GM21360 (cell line): ENCODE measurements around the gene TXN.
"Not testable (repeated sequence)": the region's sequence is repeated elsewhere in the genome, so short reads cannot be mapped to it uniquely, and the experiment has no call there.

Experiments
- ATAC-seq: cut with Tn5 transposase; IDR thresholded peaks from one replicate; pipeline ENCODE4 v1.9.1; 2021; ENCODE audit warnings: mild to moderate bottlenecking, moderate library complexity; ENCODE audit not compliant: unreplicated experiment

TXN gene

DNA sequence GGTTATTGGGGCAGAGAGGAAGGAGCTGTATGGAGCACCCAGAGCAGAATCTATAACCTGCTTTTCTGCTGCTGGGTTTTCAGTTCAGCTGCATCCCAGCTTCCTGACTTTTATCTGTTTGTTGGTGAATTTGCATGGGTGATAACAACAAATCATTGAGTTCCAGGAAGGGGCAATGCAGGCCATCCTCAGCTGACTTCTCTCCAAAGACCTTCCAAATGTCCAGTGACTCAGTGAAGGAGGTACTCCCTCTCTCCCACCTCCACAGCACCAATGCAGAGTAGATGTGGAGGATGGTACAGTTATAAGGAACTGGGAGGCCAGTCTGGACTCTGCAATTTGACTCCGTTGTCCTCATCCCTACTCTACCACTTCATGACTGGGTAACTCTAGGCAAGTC, 1.6 kb upstream of the TXN start:
- ATAC-seq, result no peak

DNA sequence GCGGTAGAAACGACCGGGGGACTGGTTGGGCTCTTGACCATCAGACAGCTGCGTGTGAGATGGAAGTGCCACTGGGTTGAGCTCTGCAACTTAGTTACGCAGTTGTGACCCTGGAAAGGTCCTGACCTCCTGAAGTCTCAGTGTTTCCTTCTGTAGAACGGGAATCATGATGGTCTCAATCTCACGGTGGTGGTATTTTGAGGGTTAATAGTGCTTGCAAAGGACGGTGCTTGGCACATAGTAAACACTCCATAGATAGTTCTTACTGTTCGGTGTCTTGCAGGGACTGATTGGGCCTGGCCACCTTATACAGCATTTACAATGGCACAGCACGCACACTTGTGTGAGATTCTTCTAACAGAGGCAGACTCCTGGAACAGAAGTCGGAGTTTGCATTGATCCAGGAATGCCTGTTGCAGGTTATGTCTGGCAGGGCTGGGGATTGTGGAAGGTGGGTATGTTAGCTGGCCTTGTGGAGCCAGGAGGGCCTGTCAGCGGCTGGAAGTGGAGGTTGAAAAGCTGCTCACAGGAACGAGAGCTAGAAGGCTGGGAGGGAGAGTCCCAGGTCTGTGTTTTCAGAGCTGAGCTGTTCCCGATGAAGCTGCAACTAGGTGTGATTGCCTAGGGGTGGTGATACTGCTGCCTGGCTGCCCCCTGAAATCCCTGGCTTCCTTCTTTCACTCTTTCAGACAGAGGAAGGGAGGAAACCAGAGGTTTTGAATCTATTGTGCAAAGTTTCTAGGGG, 962 bp upstream of the TXN start:
- ATAC-seq, result peak; percentile 2

DNA sequence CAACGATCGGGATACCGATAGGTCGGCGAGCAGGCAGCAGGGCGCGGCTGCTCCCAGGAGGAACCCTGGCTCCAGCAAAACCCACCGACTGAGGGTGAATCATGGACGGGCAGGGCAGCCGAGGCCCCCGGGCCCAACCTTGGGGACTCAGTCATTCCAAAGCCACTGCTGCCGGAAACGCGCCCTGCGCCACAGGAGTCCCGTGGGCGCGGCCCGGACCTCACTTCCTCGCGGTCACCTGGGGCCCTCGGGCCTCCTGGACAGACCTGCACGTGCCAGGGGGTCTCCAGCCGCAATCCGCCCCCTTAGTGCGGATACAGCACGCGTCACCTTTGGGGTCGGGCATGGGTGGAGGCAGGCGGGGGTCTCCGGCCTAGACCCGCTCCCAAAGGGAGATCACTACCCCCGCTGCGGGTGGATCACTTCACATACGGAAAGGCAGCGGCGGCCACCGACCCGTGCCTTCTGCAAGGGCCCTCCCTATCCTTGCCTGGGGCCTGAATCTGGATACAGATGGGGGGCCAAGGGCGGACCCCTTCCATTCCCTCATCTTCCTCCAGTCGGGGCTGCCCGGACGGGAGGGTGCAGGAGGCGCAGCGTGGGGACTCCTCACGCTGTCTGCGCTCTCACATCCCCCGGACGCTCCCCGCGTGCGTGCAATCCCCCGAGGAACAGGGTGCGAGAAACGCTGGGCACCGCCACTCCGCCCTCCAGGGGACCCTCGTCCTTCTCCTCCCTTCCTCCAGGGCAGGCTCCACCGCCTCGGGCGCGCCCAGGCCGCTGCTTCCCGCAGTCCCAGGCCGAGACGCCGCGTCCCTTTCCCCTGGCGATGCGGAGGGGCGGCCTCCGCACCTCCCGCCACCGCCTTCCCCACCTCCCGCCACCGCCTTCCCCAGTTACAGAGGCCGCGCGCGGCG, 586 bp downstream of the TXN start:
- ATAC-seq, result peak; percentile 15

DNA sequence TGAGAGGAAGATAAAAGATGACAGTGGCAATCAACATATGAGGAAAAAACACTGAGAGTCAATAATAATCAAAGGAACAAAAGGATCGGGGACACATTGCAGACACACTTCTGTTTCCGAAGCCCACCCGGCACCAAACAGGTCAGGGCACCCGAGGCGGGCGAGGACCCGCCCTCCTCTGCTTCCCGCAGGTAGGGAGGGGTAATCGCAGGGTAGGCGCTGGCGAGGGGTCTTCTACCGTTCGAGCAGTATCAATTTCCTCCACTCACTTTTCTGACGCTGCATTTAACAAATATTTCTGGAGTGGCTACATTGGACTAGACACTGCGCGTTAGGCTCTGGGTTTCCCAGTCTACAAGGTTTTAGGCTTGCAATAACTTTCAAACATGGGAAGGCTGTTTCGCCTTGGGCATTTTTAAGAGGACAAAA, 1.3 kb downstream of the TXN start:
- ATAC-seq, result no peak

DNA sequence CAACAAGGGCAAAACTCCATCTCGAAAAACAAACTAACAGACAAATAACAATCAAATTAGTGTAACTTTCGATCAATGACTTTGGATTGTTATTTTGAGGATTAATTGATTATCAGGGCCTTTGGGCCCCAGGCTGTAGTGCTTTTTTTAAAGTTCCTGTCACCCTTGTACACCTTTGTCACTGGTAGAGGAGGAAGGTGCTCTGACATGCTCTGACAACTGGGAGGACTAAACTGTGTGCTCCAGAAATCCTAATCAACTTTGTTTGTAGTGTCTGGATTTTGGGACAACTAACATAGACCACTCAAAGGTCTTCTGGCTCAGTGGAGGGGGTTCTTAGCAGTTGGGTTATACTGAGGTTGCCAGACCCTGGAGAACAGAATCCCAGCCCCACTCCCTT, 1.8 kb downstream of the TXN start:
- no peak for ATAC-seq

DNA sequence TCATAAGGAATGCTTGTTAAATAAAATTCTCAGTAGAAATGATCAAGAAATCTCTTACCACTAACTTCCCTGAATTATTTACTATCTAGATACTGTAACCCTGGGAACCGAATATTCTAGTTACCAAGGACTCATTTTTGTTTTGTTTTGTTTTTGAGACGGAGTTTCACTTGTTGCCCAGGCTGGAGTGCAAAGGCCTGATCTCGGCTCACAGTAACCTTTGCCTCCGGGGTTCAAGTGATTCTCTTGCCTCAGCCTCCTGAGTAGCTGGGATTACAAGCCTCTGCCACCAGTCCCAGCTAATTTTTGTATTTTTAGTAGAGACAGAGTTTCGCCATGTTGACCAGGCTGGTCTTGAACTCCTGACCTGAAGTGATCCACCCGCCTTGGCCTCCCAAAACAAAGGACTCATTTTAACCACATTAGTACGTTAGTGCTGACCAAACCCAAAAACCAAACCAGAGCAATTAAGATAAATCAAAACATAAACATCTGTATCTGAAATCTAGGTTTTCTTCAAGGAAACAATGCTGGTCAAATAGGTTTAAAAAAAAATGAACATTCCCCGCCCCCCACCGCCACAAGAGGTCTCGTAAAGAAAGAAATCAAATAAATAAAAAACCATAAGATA, 3.7 kb downstream of the TXN start:
- ATAC-seq, result no peak

DNA sequence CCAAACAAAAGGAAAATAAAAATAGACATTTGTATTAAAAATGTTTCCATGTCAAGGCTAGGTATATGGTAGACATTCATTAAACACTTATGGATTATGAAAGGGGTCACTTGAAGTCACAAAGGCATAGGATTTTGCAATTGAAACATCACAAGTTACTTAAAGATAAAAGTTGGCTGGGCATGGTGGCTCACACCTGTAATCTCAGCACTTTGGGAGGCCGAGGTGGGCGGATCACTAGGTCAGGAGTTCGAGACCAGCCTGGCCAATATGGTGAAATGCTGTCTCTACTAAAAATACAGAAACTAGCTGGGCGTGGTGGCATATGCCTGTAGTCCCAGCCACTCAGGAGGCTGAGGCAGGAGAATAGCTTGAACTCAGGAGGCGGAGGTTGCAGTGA, 4.5 kb downstream of the TXN start:
- ATAC-seq, result not testable (repeated sequence)

DNA sequence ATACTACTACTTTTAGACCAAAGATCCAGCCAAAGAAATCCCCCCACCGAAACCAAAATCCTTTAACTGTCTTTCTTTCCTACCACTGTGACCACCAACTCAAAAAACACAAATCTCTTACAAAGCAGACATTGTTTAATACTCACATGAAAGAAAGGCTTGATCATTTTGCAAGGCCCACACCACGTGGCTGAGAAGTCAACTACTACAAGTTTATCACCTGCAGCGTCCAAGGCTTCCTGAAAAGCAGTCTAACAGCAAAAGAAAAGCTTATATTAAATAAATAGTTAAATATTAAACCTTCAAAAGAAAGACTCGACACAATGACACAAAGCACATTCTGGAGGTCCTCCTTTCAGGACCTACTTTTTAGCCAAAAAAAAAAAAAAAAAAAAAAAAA, 5.1 kb downstream of the TXN start:
- no peak for ATAC-seq

DNA sequence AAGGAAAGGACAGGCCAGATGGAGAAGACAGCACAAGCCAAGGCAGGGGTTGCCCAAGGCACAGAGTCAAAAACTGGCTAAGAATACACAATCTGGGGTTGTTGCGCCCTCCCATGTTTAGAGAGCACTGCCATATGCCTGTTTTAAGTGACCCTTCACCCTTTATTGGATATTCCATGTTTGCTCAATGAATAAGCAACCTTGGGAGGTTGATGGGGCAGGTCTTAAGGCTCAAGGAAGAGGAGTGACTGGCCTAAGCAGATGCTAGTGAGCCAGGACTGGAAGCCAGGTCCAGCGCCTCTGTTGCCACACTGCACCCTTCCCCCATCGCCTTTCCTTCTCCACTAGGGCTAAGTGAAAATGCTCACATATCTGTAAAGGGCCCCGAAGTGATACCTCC, 6.7 kb downstream of the TXN start:
- ATAC-seq, result no peak

DNA sequence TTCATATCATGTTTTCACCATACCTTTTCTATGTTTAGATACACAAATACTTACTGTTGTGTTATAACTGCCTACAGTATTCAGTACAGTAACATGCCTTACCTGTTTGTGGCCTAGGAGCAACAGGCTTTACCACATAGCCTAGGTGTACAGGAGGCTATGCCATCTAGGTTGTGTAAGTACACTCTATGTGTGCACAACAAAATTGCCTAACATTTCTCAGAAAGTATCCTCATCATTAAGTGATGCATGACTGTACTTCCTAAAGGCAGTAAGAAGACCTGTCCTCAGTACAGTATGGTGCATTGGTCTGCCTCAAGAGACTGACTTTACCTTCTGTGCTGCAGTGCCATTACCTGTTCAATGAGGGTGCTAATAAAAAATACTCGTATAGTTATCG, 7.9 kb downstream of the TXN start:
- no peak for ATAC-seq

DNA sequence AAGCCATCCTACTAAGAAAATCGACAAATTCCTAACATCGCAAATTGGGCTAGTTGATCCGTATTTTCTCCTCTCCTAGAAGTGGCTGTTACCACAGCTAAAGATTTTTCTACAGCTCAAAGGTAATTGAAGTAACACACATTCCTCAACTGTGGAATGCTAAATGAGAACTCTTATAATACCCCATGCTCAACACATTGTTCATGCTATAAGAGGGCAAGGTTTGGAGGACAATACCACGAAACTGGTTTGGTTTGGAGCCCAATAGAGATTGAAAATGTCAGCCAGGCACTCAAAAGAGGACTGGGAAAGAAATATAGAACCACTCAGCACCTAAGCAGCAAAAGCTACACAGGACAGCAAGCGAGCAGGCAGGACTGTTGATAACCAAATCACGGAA, 10.1 kb downstream of the TXN start:
- ATAC-seq, result no peak

DNA sequence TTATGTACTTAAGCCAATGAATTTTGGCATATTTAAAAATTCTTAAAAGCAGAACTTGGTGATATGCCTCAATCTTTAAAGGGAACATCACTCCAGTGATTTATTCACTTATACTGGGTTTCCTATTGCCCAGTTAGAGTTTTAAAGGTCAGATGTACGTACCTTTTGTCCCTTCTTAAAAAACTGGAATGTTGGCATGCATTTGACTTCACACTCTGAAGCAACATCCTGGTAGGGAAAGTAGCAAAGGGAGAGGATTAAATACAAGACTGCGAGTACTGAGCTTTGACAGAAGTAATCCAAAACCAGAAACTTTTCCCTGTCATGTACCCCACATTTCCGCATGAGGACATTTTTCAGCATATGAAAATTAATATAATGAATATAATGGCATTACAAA, 11.7 kb downstream of the TXN start:
- no peak for ATAC-seq

DNA sequence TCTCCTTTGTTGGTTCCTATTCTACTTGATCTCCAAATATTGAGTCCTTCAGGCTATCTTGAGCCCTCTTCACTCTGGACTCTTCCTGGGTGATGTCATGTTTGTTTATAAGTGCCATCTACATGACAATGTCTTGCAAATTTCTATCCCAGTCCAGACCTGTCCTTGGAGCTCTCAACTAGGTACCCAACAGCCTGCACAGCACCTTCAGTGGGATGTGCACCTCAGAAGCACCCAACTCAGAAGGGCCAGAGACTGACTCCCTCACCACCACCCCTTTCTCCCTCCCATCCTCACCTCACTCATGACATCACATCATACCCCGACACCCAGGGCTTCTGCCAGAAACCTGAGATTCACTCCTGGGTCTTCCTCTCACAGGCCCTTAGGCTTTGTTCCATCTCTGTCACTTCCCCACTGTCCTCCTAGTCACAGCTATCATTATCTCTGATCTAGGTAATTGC, 14.4 kb downstream of the TXN start:
- ATAC-seq, result no peak

DNA sequence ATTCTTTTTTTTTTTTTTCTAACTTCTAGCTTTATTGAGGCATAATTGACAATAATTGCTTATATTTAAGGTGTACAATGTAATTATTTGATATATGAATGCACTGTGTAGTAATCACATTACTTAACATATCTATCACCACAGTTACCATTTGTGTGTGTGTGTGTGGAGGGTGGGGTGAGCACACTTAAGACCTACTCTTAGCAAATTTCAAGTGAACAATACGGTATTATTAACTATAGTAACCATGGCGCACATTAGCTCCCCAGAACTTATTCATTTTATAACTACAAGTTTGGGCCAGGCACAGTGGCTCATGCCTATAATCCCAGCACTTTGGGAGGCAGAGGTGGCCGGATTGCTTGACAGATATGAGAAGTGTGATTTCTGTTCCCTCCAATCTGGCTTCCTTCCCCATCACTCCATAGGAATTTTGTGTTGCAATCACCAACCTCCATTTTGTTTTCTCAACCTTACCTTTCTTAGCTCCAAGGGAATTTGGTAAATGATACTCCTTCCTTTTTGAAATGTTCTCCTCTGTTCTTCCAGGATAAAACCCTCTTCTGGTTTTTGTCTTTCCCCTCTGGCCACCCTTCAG, 14.9 kb downstream of the TXN start:
- no peak for ATAC-seq

DNA sequence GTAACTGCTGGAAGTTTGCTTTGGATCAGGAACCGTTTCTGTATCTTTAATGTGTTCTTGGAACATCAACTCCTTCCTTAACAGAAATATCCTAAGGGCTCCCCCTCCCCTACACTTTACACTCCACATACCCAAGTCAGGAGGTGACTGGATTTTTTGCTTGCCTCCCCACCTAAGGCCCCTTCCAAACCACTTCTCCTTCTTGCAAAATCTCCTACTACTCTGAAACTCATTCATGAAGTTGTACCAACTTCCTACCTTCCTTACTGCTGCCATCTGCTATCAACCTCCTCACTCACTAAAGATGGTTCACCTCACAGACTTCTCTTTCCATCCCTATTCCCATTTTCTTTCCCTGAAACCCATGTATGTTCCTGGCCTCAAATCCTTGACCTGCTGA, 16.1 kb downstream of the TXN start:
- no peak for ATAC-seq

DNA sequence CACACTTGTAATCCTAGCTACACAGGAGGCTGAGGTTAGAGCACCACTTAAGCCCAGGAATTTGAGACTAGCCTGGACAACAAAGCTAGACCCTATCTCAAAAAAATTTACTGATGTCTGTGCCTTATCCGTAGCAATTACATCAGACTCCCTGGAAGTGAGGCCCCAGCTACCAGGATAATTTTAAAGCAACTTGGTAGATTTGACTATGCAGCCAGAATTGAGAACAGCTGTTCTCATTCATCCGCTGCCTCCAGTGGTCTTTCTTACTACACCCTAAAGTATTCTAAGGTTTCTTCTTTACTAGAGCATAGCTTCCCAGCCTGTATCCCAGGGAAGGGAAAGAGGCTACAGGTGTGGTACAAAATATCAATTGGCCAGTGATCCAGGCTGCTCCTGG, 28.0 kb downstream of the TXN start:
- ATAC-seq, result no peak

DNA sequence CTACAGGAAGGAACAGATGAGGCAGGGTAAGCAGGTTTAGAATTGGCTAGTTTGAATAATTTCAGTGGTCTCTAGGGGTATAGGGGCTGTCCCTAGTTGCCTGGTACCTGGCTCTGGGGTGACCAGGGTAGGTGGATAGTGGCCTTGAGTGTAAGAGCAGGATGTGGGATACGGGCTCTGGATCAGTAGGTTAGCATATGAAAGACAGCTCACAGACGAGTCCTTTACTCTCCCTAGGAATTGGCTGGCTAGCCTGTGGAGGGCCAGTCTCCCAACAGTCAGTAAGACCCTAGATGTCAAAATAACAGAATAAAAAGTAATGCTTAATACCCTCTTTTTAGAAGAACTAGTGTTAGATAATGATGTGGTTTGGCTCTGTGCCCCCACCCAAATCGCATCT, 31.7 kb downstream of the TXN start:
- no peak for ATAC-seq

DNA sequence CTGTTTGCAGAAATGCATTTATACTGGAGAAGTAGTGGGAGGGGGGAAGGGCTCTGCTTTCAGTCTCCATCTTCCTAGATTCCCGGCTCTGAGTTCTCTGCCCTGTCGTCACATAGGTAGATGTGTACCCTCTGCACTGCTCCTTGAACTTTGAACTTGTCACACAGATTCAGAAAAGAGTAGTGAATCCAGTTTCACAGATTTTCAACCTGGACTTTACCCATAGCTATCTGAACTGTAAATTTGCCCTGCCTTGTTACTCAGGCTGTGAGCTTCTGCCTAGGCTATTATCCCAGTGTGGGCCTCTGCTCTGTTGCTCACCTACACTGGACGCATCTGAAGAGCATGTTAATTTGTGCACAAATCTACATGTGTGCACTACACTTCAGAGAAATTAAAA, 35.5 kb downstream of the TXN start:
- no peak for ATAC-seq

DNA sequence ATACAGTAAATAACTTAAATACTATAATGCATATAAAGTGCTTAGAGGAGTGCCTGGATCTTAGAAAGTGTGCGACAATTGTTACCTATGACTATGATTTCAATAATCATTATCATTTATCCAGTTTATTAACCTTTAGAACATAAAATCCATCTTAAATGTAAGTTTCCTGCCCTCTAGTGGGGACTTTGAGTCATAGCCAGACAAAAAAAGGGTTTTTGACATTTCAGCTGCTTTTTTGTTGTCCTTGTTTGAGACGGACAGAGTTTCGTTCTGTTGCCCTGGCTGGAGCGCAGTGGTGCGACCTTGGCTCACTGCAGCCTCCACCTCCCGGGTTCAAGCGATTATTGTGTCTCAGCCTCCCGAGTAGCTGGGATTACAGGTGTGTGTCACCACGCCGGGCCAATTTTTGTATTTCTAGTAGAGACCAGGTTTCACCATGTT, 38.6 kb downstream of the TXN start:
- ATAC-seq, result no peak

DNA sequence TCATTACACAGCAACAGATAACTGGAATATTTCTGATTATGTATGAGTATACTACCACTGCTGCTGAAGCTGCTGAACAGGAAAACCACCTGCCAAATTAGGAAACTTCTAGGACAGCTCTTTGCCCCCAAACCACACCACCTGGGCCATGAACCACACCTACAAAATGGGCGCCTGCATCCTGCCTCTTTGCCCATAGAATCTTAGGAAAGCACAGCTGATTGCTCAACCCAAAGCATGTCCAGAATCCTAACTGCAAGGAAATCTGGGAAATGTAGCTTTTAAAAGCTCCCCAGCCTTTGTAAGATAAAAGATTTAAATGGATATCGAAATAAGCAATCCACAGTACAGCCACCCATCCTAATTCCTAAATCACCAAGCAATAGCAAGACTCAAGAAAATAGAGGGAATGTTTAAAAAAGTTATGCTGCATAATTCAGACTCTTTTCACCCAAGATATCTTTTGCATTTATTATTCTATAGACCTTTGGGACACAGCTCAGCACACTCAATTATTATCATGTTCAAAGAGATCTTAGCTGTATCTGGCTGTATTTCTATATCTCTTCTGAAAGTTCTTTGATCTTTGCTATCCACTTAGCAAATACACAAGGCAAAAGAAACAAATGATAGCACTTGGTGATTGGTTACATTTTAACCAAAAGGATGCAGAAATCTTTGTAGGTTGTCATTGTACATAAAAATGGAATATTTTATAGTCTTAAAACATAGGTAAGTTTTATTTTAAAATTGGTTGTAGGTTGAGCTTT, 41.5 kb downstream of the TXN start:
- ATAC-seq, result no peak
